ENCODE data around the gene CPB1. TPM values are rescaled to one million over a fixed set of nuclear protein-coding genes. Genes with fewer than 3 reads are reported as not detected.
"Not testable (repeated sequence)": the region's sequence is repeated elsewhere in the genome, so short reads cannot be mapped to it uniquely, and the experiment has no call there.

The CPB1 gene
- total RNA-seq = under 1 TPM in 1 of 4 donors, not detected in 3; 0.66 TPM

DNA sequence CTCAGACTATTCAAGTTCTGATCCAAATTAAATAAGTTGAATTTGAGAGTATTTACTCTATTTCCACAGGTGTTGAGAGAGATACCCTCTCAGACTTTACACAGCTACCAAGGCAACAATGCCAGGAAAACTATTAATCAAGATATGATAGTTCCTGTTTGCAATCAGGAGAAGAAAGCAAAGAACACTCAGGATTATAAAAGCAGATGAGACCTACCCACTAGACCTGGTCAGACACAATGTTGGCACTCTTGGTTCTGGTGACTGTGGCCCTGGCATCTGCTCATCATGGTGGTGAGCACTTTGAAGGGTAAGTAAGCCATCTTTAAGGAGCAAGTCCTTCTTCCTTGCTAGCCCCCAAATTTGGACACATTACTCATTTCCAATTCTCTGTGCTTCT lies at the start of gene CPB1:
CPB1 (plus strand) TSS at position 227 of the 400 bp plus-strand sequence; CDS start at position 240, 13 bp downstream.
- TF ChIP-seq, protein P1, sequence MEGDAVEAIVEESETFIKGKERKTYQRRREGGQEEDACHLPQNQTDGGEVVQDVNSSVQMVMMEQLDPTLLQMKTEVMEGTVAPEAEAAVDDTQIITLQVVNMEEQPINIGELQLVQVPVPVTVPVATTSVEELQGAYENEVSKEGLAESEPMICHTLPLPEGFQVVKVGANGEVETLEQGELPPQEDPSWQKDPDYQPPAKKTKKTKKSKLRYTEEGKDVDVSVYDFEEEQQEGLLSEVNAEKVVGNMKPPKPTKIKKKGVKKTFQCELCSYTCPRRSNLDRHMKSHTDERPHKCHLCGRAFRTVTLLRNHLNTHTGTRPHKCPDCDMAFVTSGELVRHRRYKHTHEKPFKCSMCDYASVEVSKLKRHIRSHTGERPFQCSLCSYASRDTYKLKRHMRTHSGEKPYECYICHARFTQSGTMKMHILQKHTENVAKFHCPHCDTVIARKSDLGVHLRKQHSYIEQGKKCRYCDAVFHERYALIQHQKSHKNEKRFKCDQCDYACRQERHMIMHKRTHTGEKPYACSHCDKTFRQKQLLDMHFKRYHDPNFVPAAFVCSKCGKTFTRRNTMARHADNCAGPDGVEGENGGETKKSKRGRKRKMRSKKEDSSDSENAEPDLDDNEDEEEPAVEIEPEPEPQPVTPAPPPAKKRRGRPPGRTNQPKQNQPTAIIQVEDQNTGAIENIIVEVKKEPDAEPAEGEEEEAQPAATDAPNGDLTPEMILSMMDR (IDR thresholded peaks at IDR 0.05) = no peak
- TF ChIP-seq POLR2A (IDR thresholded peaks at IDR 0.05) = no peak
- Histone ChIP-seq H3K36me3 (no peaks in the 10 kb centered on the region), H3K9me3 (no peaks in the 10 kb centered on the region), H3K27ac (no peak within 1 kb of the TSS), H3K4me3 (no peak within 1 kb of the TSS), H3K4me1 (no peaks in the 10 kb centered on the region), H3K27me3 (no peaks in the 10 kb centered on the region)
- no peak for DNase-seq

GRCh38 chr3:148778926-148779325 lies 48.7 kb upstream of the CPB1 start:
- Histone ChIP-seq H3K9me3 (no peaks in the 10 kb centered on the region), H3K4me1 (no peaks in the 10 kb centered on the region), H3K4me3 (no peak overlapping the region), H3K27me3 (no peaks in the 10 kb centered on the region), H3K27ac (no peak overlapping the region), H3K36me3 (no peaks in the 10 kb centered on the region)
- TF ChIP-seq, protein P1 (IDR thresholded peaks at IDR 0.05) = no peak
- DNase-seq = no peak

DNA sequence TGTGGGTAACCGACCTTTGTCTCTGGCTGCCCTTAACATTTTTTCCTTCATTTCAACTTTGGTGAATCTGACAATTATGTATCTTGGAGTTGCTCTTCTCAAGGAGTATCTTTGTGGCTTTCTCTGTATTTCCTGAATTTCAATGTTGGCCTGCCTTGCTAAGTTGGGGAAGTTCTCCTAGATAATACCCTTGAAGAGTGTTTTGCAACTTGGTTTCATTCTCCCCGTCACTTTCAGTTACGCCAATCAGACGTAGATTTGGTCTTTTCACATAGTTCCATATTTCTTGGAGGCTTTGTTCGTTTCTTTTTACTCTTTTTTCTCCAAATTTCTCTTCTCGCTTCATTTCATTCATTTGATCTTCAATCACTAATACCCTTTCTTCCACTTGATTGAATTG lies 42.6 kb upstream of the CPB1 start:
- H3K4me1 ChIP-seq = not testable (repeated sequence)

DNA sequence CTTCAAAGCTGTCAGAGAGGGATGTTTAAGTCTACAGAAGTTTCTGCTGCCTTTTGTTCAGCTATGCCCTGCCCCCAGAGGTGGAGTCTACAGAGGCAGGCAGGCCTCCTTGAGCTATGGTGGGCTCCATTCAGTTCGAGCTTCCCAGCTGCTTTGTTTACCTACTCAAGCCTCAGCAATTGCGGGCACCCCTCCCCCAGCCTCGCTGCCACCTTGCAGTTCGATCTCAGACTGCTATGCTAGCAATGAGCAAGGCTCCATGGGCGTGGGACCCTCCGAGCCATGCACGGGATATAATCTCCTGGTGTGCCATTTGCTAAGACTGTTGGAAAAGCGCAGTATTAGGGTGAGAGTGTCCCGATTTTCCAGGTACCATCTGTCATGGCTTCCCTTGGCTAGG lies 41.5 kb upstream of the CPB1 start:
- not testable (repeated sequence) for DNase-seq, H3K27ac ChIP-seq, H3K36me3 ChIP-seq, H3K4me1 ChIP-seq, H3K27me3 ChIP-seq, H3K4me3 ChIP-seq, H3K9me3 ChIP-seq

More for the DNA sequence above, 42.6 kb upstream of the CPB1 start:
- not testable (repeated sequence) for H3K4me3 ChIP-seq, H3K9me3 ChIP-seq, H3K36me3 ChIP-seq, H3K27ac ChIP-seq, H3K27me3 ChIP-seq, DNase-seq

- Histone ChIP-seq H3K4me3 (no peak overlapping the region), H3K27me3 (no peaks in the 10 kb centered on the region), H3K36me3 (no peaks in the 10 kb centered on the region), H3K27ac (no peak overlapping the region), H3K9me3 (no peaks in the 10 kb centered on the region), H3K4me1 (no peaks in the 10 kb centered on the region)
- no peak for TF ChIP-seq POLR2A (IDR thresholded peaks at IDR 0.05)
- TF ChIP-seq, protein P1 (IDR thresholded peaks at IDR 0.05) = no peak
- DNase-seq = no peak
These were observed 38.5 kb upstream of the CPB1 start for GRCh38 chr3:148789146-148789545.

- Histone ChIP-seq H3K9me3 (no peaks in the 10 kb centered on the region), H3K36me3 (no peaks in the 10 kb centered on the region), H3K4me3 (no peak overlapping the region), H3K27ac (no peak overlapping the region), H3K27me3 (no peaks in the 10 kb centered on the region), H3K4me1 (no peaks in the 10 kb centered on the region)
- no peak for DNase-seq
- TF ChIP-seq, protein P1 (IDR thresholded peaks at IDR 0.05) = no peak
- TF ChIP-seq POLR2A (IDR thresholded peaks at IDR 0.05) = no peak
These were observed 37.7 kb upstream of the CPB1 start for GRCh38 chr3:148789906-148790305.

- no peaks in the 10 kb centered on the region for H3K27me3 ChIP-seq
- TF ChIP-seq, protein P1 (IDR thresholded peaks at IDR 0.05) = no peak
- no peak for TF ChIP-seq POLR2A (IDR thresholded peaks at IDR 0.05)
- H3K4me1 ChIP-seq = no peaks in the 10 kb centered on the region
- no peak overlapping the region for H3K4me3 ChIP-seq
- H3K9me3 ChIP-seq = no peaks in the 10 kb centered on the region
- no peak for DNase-seq
- no peaks in the 10 kb centered on the region for H3K36me3 ChIP-seq
- no peak overlapping the region for H3K27ac ChIP-seq
These were observed 37.2 kb upstream of the CPB1 start for GRCh38 chr3:148790370-148790769.

All from Peyer's patch (tissue), 4 donors.